ENCODE measurements around the gene OR10A5. TPM values are rescaled to one million over a fixed set of nuclear protein-coding genes. Genes with fewer than 3 reads are reported as not detected.

OR10A5 gene, protein sequence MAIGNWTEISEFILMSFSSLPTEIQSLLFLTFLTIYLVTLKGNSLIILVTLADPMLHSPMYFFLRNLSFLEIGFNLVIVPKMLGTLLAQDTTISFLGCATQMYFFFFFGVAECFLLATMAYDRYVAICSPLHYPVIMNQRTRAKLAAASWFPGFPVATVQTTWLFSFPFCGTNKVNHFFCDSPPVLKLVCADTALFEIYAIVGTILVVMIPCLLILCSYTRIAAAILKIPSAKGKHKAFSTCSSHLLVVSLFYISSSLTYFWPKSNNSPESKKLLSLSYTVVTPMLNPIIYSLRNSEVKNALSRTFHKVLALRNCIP
- total RNA-seq, result not detected

DNA sequence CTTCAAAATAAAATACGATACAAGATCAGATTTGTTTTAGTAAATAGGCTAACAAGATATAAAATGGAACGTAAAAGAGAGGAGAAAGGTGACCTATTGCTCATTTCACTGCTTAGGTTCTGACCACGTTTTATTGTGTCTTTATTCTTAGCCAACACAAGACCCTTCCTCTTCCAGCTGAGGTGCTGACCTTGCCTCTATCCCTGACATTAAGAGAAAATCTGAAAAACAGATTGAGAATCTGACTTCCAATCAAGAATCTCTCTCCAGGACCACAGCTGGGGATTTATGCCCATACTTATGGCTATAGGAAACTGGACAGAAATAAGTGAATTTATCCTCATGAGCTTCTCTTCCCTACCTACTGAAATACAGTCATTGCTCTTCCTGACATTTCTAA, at the start of gene OR10A5:
TSS of gene OR10A5 (plus strand) at position 301 of the 400 bp plus-strand sequence. CDS start at position 301, 0 bp downstream.

DNA sequence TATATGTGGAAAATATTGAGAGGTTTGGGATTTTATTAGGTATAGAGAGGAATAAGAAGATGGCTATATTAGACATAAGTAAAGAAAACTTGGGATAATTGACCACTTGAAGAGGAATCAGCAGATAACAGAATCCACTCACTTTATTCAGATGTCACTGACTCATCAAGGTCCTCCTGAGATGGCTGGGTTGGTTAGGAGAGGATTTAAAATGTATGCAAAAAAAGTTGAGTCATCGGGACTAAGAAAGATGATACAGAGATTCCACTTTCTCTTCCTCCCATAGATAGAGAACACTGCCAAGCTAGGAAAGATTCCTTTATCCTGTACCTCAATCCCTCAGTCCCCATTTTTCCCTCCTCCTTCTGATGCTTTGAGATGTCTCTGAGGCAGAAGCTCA, 46.1 kb upstream of the OR10A5 start, which contains the start of gene OR6A2:
TSS of gene OR6A2 (minus strand) at position 288 of the 400 bp plus-strand sequence. CDS start 3,981 bp downstream, outside the sequence.

GRCh38 chr11:6862961-6863360, 17.5 kb downstream of the OR10A5 start, which contains the start of gene OR10A2:
OR10A2 (plus strand) TSS chr11:6863057; CDS start chr11:6869755, 6,698 bp downstream.

GRCh38 chr11:6876325-6876724, 30.8 kb downstream of the OR10A5 start, which contains the start of gene OR10A4:
OR10A4 (plus strand) TSS chr11:6876625; CDS start chr11:6876648, 23 bp downstream.

GRCh38 chr11:6892400-6892799, 46.9 kb downstream of the OR10A5 start, which contains the start of gene OR2D2:
OR2D2 (minus strand) TSS chr11:6892500; CDS start chr11:6892500, 0 bp downstream.

Other genes with a start within 250 kb of the OR10A5 start
- 25.6 TPM for gene RRP8, start 242.1 kb upstream of the OR10A5 start, total RNA-seq
- 136 TPM for gene ILK, start 241.9 kb upstream of the OR10A5 start, total RNA-seq
- gene TAF10, start 233.5 kb upstream of the OR10A5 start, total RNA-seq, result 16.2 TPM
- gene TPP1, start 226.3 kb upstream of the OR10A5 start, total RNA-seq, result 65.5 TPM
- gene DCHS1, start 189.9 kb upstream of the OR10A5 start, total RNA-seq, result 84.2 TPM
- 30.1 TPM for gene MRPL17, start 162.3 kb upstream of the OR10A5 start, total RNA-seq
- 0.16 TPM for gene OR2AG2, start 73.7 kb upstream of the OR10A5 start, total RNA-seq
- gene OR2AG1, start 62.7 kb upstream of the OR10A5 start, total RNA-seq, result not detected
- 0.55 TPM for gene OR6A2, start 46.0 kb upstream of the OR10A5 start, total RNA-seq
- 0.22 TPM for gene OR10A2, start 17.4 kb downstream of the OR10A5 start, total RNA-seq
- not detected for gene OR10A4, start 30.9 kb downstream of the OR10A5 start, total RNA-seq
- gene OR2D2, start 46.8 kb downstream of the OR10A5 start, total RNA-seq, result 0.38 TPM
- not detected for gene OR2D3, start 75.3 kb downstream of the OR10A5 start, total RNA-seq
- 2.1 TPM for gene ZNF215, start 80.7 kb downstream of the OR10A5 start, total RNA-seq
- gene ZNF214, start 174.7 kb downstream of the OR10A5 start, total RNA-seq, result 18.0 TPM
- gene NLRP14, start 174.8 kb downstream of the OR10A5 start, total RNA-seq, result 0.88 TPM
- not detected for gene RBMXL2, start 243.3 kb downstream of the OR10A5 start, total RNA-seq